Esophagus squamous epithelium (tissue), 5 donors: ENCODE results near the gene CTNNA2. TPM values are rescaled to one million over a fixed set of nuclear protein-coding genes. Genes with fewer than 3 reads are reported as not detected.
"Not testable (repeated sequence)": the region's sequence is repeated elsewhere in the genome, so short reads cannot be mapped to it uniquely, and the experiment has no call there.

Experiments used
- DNase-seq: peaks from one replicate; lab custom pipeline; 2025; lab: John Stamatoyannopoulos, UW
- H3K27ac ChIP-seq, 4 donors: fragments of 200-600 bp; sonication (generic); one replicate each; pipeline ENCODE4 v1.5.1; 2016 to 2019; ENCODE audit warnings: mild to moderate bottlenecking in 1 of 4
- H3K27me3 ChIP-seq, 4 donors: fragments of 200-600 bp; sonication (generic); 1 replicate in 3 of 4; 2 replicates in 1 of 4; pipeline versions ENCODE4 v1.5.1 to v1.6.0; 2017 to 2021; ENCODE audit warnings: antibody characterized with exemption in 1 of 4
- H3K36me3 ChIP-seq, 3 donors: fragments of 200-600 bp; sonication (generic); one replicate each; pipeline ENCODE4 v1.5.1; 2016 to 2019
- H3K4me1 ChIP-seq, 3 donors: fragments of 200-600 bp; sonication (generic); one replicate each; pipeline ENCODE4 v1.5.1; 2017 to 2019
- H3K4me3 ChIP-seq, 4 donors: fragments of 200-600 bp; sonication (generic); 1 replicate in 3 of 4; 2 replicates in 1 of 4; pipeline ENCODE4 v1.5.1; 2016 to 2019; ENCODE audit warnings: mild to moderate bottlenecking in 2 of 4, moderate library complexity in 1 of 4
- H3K9me3 ChIP-seq, 3 donors: fragments of 200-600 bp; sonication (generic); one replicate each; pipeline ENCODE4 v1.5.1; 2016 to 2019
- POLR2A ChIP-seq, 4 donors: fragments of 450-650 bp; IDR thresholded peaks; one replicate each; pipeline ENCODE4 v1.6.1; 2017; ENCODE audit warnings: antibody characterized with exemption in 4 of 4, mild to moderate bottlenecking in 4 of 4, moderate library complexity in 3 of 4
- WGBS, 2 donors: methylation state at CpG; one replicate each; pipeline ENCODE4 v1.1.5; 2018; 5-methylcytosine and 5-hydroxymethylcytosine counted together
- intact Hi-C: fragments of 100-400 bp; cut with DNase I; formaldehyde crosslinking; loops from one replicate; pipeline ENCODE4 v1.15.0; 2022
- total RNA-seq, 4 donors: library from RNA; depleted of rRNA; stranded (reverse); fragments of >200 nt; gene quantifications; one replicate each; pipeline ENCODE4 v1.1.0, GENCODE V29; 2016
- TF ChIP-seq, protein P1 (sequence below), 6 experiments: fragments of 450-650 bp in 4 of 6; fragments of 200-600 bp in 2 of 6; sonication (generic) in 2 of 6; IDR thresholded peaks; one replicate each; pipeline ENCODE4 v1.5.1; 2016 to 2019; ENCODE audit warnings: antibody characterized with exemption in 6 of 6, mild to moderate bottlenecking in 4 of 6, moderate library complexity in 4 of 6
- donor health status: DM: yes; HTN: yes; CAD: no.

Gene CTNNA2
- total RNA-seq, 4 donors from 2014 or later: not detected

- TF ChIP-seq POLR2A (IDR thresholded peaks at IDR 0.05): no peak
- TF ChIP-seq, protein P1, sequence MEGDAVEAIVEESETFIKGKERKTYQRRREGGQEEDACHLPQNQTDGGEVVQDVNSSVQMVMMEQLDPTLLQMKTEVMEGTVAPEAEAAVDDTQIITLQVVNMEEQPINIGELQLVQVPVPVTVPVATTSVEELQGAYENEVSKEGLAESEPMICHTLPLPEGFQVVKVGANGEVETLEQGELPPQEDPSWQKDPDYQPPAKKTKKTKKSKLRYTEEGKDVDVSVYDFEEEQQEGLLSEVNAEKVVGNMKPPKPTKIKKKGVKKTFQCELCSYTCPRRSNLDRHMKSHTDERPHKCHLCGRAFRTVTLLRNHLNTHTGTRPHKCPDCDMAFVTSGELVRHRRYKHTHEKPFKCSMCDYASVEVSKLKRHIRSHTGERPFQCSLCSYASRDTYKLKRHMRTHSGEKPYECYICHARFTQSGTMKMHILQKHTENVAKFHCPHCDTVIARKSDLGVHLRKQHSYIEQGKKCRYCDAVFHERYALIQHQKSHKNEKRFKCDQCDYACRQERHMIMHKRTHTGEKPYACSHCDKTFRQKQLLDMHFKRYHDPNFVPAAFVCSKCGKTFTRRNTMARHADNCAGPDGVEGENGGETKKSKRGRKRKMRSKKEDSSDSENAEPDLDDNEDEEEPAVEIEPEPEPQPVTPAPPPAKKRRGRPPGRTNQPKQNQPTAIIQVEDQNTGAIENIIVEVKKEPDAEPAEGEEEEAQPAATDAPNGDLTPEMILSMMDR (IDR thresholded peaks at IDR 0.05): no peak
- no peak for DNase-seq
- Histone ChIP-seq H3K27ac (no peak overlapping the region), H3K36me3 (no peaks in the 10 kb centered on the region), H3K4me1 (no peaks in the 10 kb centered on the region), H3K4me3 (no peak overlapping the region), H3K9me3 (no peaks in the 10 kb centered on the region), H3K27me3 (no peaks in the 10 kb centered on the region)
- intact Hi-C loops: no loop called here
- 65 to 77% methylated on average over 4 of the region's 4 CpGs for whole genome bisulfite sequencing, 2 donors
Measured at GRCh38 chr2:80139001-80139400, 626.1 kb downstream of the CTNNA2 start.

DNA sequence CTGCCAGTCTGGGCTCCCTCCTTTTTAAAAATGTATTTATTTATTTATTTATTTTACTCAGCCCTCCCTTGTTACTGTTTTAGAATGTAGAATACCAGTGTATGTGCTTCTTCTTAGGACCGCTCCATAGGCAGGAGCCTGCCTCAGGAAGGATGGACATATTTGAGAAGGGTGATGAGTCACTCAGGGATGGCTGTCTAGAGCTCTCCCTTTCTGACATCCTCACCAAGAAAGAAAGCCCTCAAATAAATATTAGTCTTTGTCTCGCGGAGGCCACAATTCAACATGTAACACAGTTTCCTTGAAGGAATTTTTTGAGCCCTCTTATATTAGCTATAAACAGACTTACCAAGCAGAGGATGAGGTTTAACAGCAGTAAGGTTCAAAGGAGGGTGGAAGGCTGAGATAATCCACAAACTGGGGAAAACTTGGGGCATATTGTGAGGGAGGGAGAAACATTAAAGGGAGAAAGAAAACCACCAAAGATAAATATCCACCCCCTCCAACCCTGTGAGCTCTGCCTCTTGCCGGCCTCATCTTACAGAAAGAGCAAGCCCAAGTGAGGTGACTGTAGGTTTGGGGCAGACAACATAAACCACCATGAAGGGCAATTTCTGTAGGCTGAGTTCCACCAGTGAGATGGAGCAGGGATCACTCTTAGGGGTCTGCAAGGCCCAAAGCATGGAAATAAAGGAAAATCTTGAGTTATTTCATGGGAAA is 628.3 kb downstream of the CTNNA2 start:
- no peaks in the 10 kb centered on the region for H3K27me3 ChIP-seq
- H3K4me3 ChIP-seq: no peak overlapping the region
- TF ChIP-seq, protein P1 (IDR thresholded peaks at IDR 0.05): no peak
- H3K9me3 ChIP-seq: no peaks in the 10 kb centered on the region
- intact Hi-C loops: no loop called here
- no peak overlapping the region for H3K27ac ChIP-seq
- H3K4me1 ChIP-seq: no peaks in the 10 kb centered on the region
- no peaks in the 10 kb centered on the region for H3K36me3 ChIP-seq
- no peak for DNase-seq
- 70 to 83% methylated on average over 4 of the region's 4 CpGs for WGBS, 2 donors

DNA sequence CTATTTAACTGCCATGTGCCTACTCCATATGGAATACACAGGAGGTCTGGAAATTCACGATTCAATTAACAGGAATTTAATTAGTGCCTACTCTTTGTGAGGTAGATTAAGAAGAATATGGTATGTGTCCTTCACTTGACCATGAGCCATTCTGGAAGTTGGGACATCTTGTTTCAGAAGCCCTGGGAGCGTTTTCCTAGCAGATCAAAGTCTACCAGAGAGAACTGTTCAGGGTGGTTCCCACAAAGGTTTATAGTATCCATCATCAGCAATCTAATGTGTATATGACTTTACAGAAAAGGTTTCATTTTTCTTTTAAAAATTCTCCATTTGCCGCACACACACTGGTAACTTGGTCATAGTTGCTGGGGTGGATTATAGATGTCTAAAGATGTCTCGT is 632.6 kb downstream of the CTNNA2 start:
- no peaks in the 10 kb centered on the region for H3K36me3 ChIP-seq
- intact Hi-C loops: no loop called here
- no peaks in the 10 kb centered on the region for H3K4me1 ChIP-seq
- no peak for TF ChIP-seq POLR2A (IDR thresholded peaks at IDR 0.05)
- TF ChIP-seq, protein P1 (IDR thresholded peaks at IDR 0.05): no peak
- no peaks in the 10 kb centered on the region for H3K27me3 ChIP-seq
- no peak overlapping the region for H3K27ac ChIP-seq
- no peak for DNase-seq
- WGBS, 2 donors: 74 to 91% methylated on average over 4 of the region's 4 CpGs
- no peaks in the 10 kb centered on the region for H3K9me3 ChIP-seq
- H3K4me3 ChIP-seq: no peak overlapping the region

- intact Hi-C loops, H3K4me1 ChIP-seq, H3K4me3 ChIP-seq, H3K9me3 ChIP-seq, H3K27ac ChIP-seq, DNase-seq, H3K36me3 ChIP-seq, H3K27me3 ChIP-seq: not testable (repeated sequence)
- WGBS, 2 donors: 75 to 89% methylated on average over 5 of the region's 5 CpGs
Measured at GRCh38 chr2:80146757-80147156, 633.9 kb downstream of the CTNNA2 start.

DNA sequence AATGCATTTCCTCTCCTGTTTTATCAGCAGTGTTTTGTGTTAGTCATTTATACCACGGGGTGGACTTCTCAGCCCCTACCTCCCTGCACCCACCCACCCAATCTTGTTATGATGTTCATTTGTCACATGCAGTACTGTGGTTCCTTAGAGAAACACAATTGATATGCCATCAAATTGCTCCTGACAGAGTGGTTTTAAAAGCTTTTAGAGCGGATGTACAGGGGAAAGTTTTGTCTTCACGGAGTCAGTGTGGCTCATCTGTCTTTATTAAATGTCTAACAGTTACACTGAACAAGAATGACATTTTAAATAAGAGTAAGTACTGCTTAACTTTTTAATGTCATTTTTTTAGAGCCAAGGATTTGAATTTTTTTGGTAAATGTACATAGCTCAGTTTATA is 634.8 kb downstream of the CTNNA2 start:
- no peak overlapping the region for H3K27ac ChIP-seq
- intact Hi-C loops: no loop called here
- H3K4me3 ChIP-seq: no peak overlapping the region
- TF ChIP-seq, protein P1 (IDR thresholded peaks at IDR 0.05): no peak
- TF ChIP-seq POLR2A (IDR thresholded peaks at IDR 0.05): no peak
- no peaks in the 10 kb centered on the region for H3K27me3 ChIP-seq
- no peaks in the 10 kb centered on the region for H3K36me3 ChIP-seq
- WGBS, 2 donors: 67 to 71% methylated on average over 3 of the region's 3 CpGs
- DNase-seq: no peak
- no peaks in the 10 kb centered on the region for H3K4me1 ChIP-seq
- no peaks in the 10 kb centered on the region for H3K9me3 ChIP-seq
